HepG2 (cell line): ENCODE data around the gene JMJD6. TPM values are rescaled to one million over a fixed set of nuclear protein-coding genes. Genes with fewer than 3 reads are reported as not detected.
A peak's percentile ranks its signal among the peaks of the same experiment; 100 is the strongest.

ENCODE experiments used
- CEBPG ChIP-seq: IDR thresholded peaks from 2 replicates; pipeline ENCODE4 v1.6.1; 2016
- FOXA1 ChIP-seq, 2 experiments: fragments of 450-650 bp in 1 of 2; sonication (generic) in 1 of 2; formaldehyde crosslinking in 1 of 2; IDR thresholded peaks; 2 replicates each; pipeline versions ENCODE4 v1.4.0 to v1.6.1; 2016 to 2020; ENCODE audit warnings: missing genetic modification reagents in 1 of 2
- HMGA1 ChIP-seq: sonication (generic); formaldehyde crosslinking; conservative IDR thresholded peaks from 2 replicates; pipeline ENCODE4 v1.4.0; 2020; ENCODE audit warnings: missing genetic modification reagents
- HOXD1 ChIP-seq: sonication (generic); formaldehyde crosslinking; IDR thresholded peaks from 2 replicates; pipeline ENCODE4 v1.5.0; 2020; ENCODE audit warnings: missing genetic modification reagents
- KLF6 ChIP-seq: IDR thresholded peaks from 2 replicates; pipeline ENCODE4 v1.8.0; 2016; ENCODE audit warnings: missing biosample characterization, missing genetic modification reagents
- MTA1 ChIP-seq: sonication (generic); formaldehyde crosslinking; IDR thresholded peaks from 2 replicates; pipeline ENCODE4 v1.4.0; 2020; ENCODE audit warnings: missing genetic modification reagents, mild to moderate bottlenecking, borderline replicate concordance
- MZF1 ChIP-seq: sonication (generic); formaldehyde crosslinking; IDR thresholded peaks from 2 replicates; pipeline ENCODE4 v1.8.1; 2023; ENCODE audit warnings: mild to moderate bottlenecking, missing genetic modification reagents, borderline replicate concordance
- NRL ChIP-seq: sonication (generic); formaldehyde crosslinking; IDR thresholded peaks from 2 replicates; pipeline ENCODE4 v1.5.0; 2020; ENCODE audit warnings: missing genetic modification reagents, mild to moderate bottlenecking, moderate library complexity, borderline replicate concordance
- RBM39 ChIP-seq: fragments of 200-400 bp; formaldehyde crosslinking; IDR thresholded peaks from one replicate; pipeline ENCODE4 v1.6.1; 2018; ENCODE audit warnings: antibody characterized with exemption, mild to moderate bottlenecking, low read depth, low read length; ENCODE audit not compliant: poor library complexity, severe bottlenecking
- RFX5 ChIP-seq: IDR thresholded peaks from 2 replicates; pipeline ENCODE4 v1.6.1; 2011; ENCODE audit warnings: low read depth, low read length, improper control_type of control experiment
- SOX5 ChIP-seq: IDR thresholded peaks from 2 replicates; pipeline ENCODE4 v1.6.1; 2016; ENCODE audit warnings: borderline replicate concordance
- SSRP1 ChIP-seq: IDR thresholded peaks from 2 replicates; pipeline ENCODE4 v1.6.1; 2016; ENCODE audit warnings: control low read depth
- ZNF124 ChIP-seq: sonication (generic); formaldehyde crosslinking; IDR thresholded peaks from 2 replicates; pipeline ENCODE4 v1.4.0; 2020; ENCODE audit warnings: missing genetic modification reagents
- ZNF230 ChIP-seq: sonication (generic); formaldehyde crosslinking; IDR thresholded peaks from 2 replicates; pipeline ENCODE4 v1.4.0; 2020; ENCODE audit warnings: mild to moderate bottlenecking, missing genetic modification reagents
- ZNF282 ChIP-seq: fragments of 450-650 bp; IDR thresholded peaks from 2 replicates; pipeline ENCODE4 v1.6.1; 2018; ENCODE audit not compliant: partially characterized antibody
- ZNF292 ChIP-seq: sonication (generic); formaldehyde crosslinking; IDR thresholded peaks from 2 replicates; pipeline ENCODE4 v1.8.1; 2022; ENCODE audit warnings: mild to moderate bottlenecking, low read depth, missing genetic modification reagents, borderline replicate concordance
- ZNF547 ChIP-seq: sonication (generic); formaldehyde crosslinking; IDR thresholded peaks from 2 replicates; pipeline ENCODE4 v1.5.1; 2020; ENCODE audit warnings: mild to moderate bottlenecking, missing genetic modification reagents
- ZNF674 ChIP-seq: sonication (generic); formaldehyde crosslinking; IDR thresholded peaks from 2 replicates; pipeline ENCODE4 v1.5.0; 2020; ENCODE audit warnings: low read depth, mild to moderate bottlenecking, missing genetic modification reagents
- ZNF720 ChIP-seq: sonication (generic); formaldehyde crosslinking; IDR thresholded peaks from 2 replicates; pipeline ENCODE4 v1.4.0; 2020; ENCODE audit warnings: missing genetic modification reagents
- polyA plus RNA-seq, 8 experiments: library from polyadenylated mRNA; depleted of rRNA in 3 of 8; stranded (reverse) in 7 of 8; unstranded in 1 of 8; fragments of >200 nt; fragmentation: Illumina TruSeq in 4 of 8; extraction: Trizol in 4 of 8; gene quantifications; 2 replicates each; pipeline versions ENCODE4 v1.2.1 to v1.2.3, GENCODE V29; 2011 to 2016; ENCODE audit warnings: low read depth in 4 of 8, missing spikeins in 1 of 8, mixed read lengths in 1 of 8; ENCODE audit not compliant: insufficient read depth in 1 of 8
- total RNA-seq, 5 experiments: library from RNA; depleted of rRNA; stranded (reverse); fragments of >200 nt; fragmentation: Illumina TruSeq; extraction: Trizol; gene quantifications; 2 replicates each; pipeline ENCODE4 v1.2.3, GENCODE V29; 2016; ENCODE audit warnings: low read depth in 1 of 5
- TF ChIP-seq, protein P1 (sequence below): IDR thresholded peaks from 2 replicates; pipeline ENCODE4 v1.6.1; 2016; ENCODE audit warnings: low read depth
- TF ChIP-seq, protein P2 (sequence below): sonication (generic); formaldehyde crosslinking; IDR thresholded peaks from 2 replicates; pipeline ENCODE4 v1.4.0; 2020; ENCODE audit warnings: missing genetic modification reagents, mild to moderate bottlenecking, borderline replicate concordance
- TF ChIP-seq, protein P3 (sequence below): sonication (generic); formaldehyde crosslinking; IDR thresholded peaks from 2 replicates; pipeline ENCODE4 v1.4.0; 2020; ENCODE audit warnings: low read depth, missing genetic modification reagents

JMJD6 gene
- total and polyA plus RNA-seq, 2 of the 13 experiments (the other 11 are each of a cell fraction or from before 2014, with no cell fraction given): 33.6 to 41.0 TPM

DNA sequence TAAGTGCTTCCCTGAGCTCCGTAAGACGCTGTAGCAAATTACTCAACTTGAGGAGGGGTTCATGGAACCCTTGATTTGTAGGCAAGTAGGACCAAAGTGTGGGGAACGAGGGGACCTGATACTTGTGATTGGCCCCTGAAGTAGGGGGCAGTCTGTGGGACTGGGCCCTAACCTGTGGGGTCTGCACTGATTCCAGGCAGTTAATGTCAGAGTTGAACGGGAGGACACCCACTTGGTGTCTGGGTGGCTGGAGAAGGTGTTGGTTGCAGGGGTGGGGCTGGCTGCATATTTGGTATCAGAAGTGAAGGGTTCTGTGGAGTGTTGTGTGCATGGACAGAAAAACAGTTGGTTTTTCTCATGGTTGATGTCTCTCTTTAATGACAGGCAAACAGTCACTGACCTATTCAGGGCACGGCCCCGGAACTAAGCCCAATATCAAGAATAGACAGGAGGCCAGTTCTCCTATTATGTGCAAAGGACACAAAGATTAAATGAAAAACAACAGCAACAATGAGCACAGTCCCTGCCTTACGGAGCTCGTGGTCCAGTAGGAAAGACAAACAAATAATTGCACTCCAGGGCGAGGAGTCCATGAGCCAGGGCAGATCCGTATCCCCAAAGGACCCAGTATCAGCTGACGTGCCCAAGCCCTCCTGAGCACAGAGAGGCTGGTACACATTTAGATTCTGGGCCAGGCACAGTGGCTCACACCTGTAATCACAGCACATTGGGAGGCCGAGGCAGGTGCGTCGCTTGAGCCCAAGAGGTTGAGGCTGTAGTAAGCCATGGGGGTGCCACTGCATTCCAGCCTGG is 34.8 kb downstream of the JMJD6 start (continued):
- TF ChIP-seq, protein P1, sequence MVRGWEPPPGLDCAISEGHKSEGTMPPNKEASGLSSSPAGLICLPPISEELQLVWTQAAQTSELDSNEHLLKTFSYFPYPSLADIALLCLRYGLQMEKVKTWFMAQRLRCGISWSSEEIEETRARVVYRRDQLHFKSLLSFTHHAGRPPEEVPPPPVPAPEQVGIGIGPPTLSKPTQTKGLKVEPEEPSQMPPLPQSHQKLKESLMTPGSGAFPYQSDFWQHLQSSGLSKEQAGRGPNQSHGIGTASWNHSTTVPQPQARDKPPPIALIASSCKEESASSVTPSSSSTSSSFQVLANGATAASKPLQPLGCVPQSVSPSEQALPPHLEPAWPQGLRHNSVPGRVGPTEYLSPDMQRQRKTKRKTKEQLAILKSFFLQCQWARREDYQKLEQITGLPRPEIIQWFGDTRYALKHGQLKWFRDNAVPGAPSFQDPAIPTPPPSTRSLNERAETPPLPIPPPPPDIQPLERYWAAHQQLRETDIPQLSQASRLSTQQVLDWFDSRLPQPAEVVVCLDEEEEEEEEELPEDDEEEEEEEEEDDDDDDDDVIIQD (CRISPR knock-in tag): peak; percentile 55
- 0 out of 2 replicates have a peak, but pooled peaks have one; percentile 30 for TF ChIP-seq NRL (CRISPR knock-in tag)
- no peak for TF ChIP-seq HMGA1
- no peak for TF ChIP-seq ZNF547 (CRISPR knock-in tag)
- peak; percentile 82; the same call in 1 of the 2 replicates for TF ChIP-seq MTA1 (CRISPR knock-in tag)
- 0 out of 2 replicates have a peak, but pooled peaks have one; percentile 48 for TF ChIP-seq ZNF124
- TF ChIP-seq MZF1: no peak
- no peak for TF ChIP-seq ZNF282
- TF ChIP-seq ZNF674 (CRISPR knock-in tag): no peak
- no peak for TF ChIP-seq KLF6 (CRISPR knock-in tag)
- peak; percentile 99 for TF ChIP-seq SOX5 (CRISPR knock-in tag)
- TF ChIP-seq, protein P2, sequence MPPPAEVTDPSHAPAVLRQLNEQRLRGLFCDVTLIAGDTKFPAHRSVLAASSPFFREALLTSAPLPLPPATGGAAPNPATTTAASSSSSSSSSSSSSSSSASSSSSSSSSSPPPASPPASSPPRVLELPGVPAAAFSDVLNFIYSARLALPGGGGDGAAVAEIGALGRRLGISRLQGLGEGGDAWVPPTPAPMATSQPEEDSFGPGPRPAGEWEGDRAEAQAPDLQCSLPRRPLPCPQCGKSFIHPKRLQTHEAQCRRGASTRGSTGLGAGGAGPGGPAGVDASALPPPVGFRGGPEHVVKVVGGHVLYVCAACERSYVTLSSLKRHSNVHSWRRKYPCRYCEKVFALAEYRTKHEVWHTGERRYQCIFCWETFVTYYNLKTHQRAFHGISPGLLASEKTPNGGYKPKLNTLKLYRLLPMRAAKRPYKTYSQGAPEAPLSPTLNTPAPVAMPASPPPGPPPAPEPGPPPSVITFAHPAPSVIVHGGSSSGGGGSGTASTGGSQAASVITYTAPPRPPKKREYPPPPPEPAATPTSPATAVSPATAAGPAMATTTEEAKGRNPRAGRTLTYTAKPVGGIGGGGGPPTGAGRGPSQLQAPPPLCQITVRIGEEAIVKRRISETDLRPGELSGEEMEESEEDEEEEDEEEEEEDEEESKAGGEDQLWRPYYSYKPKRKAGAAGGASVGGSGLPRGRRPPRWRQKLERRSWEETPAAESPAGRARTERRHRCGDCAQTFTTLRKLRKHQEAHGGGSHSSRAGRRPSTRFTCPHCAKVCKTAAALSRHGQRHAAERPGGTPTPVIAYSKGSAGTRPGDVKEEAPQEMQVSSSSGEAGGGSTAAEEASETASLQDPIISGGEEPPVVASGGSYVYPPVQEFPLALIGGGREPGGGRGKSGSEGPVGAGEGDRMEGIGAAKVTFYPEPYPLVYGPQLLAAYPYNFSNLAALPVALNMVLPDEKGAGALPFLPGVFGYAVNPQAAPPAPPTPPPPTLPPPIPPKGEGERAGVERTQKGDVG (CRISPR knock-in tag): 0 out of 2 replicates have a peak, but pooled peaks have one; percentile 67
- TF ChIP-seq FOXA1 (IDR thresholded peaks at IDR 0.05): no peak
- TF ChIP-seq FOXA1 (CRISPR knock-in tag; IDR thresholded peaks at IDR 0.05): peak; percentile 55; the same call in 1 of the 2 replicates
- no peak for TF ChIP-seq RBM39
- 0 out of 2 replicates have a peak, but pooled peaks have one; percentile 40 for TF ChIP-seq ZNF230
- TF ChIP-seq RFX5: no peak
- TF ChIP-seq HOXD1: peak; percentile 93; the same call in 1 of the 2 replicates
- peak; percentile 68; the same call in 1 of the 2 replicates for TF ChIP-seq ZNF292 (CRISPR knock-in tag)
- no peak for TF ChIP-seq SSRP1 (CRISPR knock-in tag)
- peak; percentile 50 for TF ChIP-seq CEBPG
- TF ChIP-seq, protein P3, sequence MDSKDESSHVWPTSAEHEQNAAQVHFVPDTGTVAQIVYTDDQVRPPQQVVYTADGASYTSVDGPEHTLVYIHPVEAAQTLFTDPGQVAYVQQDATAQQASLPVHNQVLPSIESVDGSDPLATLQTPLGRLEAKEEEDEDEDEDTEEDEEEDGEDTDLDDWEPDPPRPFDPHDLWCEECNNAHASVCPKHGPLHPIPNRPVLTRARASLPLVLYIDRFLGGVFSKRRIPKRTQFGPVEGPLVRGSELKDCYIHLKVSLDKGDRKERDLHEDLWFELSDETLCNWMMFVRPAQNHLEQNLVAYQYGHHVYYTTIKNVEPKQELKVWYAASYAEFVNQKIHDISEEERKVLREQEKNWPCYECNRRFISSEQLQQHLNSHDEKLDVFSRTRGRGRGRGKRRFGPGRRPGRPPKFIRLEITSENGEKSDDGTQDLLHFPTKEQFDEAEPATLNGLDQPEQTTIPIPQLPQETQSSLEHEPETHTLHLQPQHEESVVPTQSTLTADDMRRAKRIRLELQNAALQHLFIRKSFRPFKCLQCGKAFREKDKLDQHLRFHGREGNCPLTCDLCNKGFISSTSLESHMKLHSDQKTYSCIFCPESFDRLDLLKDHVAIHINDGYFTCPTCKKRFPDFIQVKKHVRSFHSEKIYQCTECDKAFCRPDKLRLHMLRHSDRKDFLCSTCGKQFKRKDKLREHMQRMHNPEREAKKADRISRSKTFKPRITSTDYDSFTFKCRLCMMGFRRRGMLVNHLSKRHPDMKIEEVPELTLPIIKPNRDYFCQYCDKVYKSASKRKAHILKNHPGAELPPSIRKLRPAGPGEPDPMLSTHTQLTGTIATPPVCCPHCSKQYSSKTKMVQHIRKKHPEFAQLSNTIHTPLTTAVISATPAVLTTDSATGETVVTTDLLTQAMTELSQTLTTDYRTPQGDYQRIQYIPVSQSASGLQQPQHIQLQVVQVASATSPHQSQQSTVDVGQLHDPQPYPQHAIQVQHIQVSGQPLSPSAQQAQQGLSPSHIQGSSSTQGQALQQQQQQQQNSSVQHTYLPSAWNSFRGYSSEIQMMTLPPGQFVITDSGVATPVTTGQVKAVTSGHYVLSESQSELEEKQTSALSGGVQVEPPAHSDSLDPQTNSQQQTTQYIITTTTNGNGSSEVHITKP (CRISPR knock-in tag): 0 out of 2 replicates have a peak, but pooled peaks have one; percentile 27
- TF ChIP-seq ZNF720 (CRISPR knock-in tag): no peak
